COR-L47 (cell line): Measurements from ENCODE around the gene ATXN1L.
"Not testable (repeated sequence)": the region's sequence is repeated elsewhere in the genome, so short reads cannot be mapped to it uniquely, and the experiment has no call there.

Experiments used
- DNase-seq: peaks from one replicate; lab custom pipeline; 2025; lab: John Stamatoyannopoulos, UW

Gene ATXN1L

GRCh38 chr16:71894229-71894920 is 48.6 kb downstream of the ATXN1L start:
- peak; percentile 41 for DNase-seq

- DNase-seq: peak; percentile 98
These were observed 49.3 kb downstream of the ATXN1L start, which contains the start of gene IST1 for GRCh38 chr16:71894921-71895678. TSS of gene IST1 (plus strand) at chr16:71895531. CDS start at chr16:71915641, 20,110 bp downstream.

DNA sequence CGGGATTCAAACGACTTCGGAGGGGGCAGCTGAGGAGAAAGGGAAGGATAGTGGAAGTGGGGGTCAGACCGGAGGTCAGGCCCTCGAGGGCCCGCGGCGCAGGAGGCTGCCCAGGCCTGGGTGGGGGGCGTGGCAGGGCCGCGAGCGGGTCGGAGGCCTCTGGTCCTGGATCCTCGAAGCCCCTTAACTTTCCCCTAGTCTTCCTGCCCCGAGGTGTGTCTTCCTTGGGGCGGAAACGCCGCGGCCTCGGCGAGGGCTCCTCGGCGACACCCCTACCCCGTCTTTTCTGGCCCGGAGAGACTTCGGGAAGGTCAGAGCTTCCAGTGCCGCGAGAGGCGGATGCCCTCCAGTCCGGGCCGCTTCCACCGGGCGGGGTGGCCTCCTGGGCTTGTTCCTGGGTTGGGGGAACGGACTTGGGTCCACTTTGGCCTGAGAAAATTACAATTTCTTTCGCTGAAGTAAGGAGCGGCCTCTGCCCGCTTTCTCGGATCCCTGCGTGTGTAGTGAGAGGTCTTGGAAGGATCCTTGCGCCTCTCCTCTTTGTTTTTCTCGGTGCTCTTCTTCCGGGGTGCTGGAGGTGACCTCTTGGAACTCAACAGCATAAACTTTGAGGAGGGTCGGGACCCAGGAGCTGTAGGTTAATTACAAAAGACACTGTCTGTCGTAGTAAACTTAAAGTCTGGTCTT is 50.0 kb downstream of the ATXN1L start:
- no peak for DNase-seq

DNA sequence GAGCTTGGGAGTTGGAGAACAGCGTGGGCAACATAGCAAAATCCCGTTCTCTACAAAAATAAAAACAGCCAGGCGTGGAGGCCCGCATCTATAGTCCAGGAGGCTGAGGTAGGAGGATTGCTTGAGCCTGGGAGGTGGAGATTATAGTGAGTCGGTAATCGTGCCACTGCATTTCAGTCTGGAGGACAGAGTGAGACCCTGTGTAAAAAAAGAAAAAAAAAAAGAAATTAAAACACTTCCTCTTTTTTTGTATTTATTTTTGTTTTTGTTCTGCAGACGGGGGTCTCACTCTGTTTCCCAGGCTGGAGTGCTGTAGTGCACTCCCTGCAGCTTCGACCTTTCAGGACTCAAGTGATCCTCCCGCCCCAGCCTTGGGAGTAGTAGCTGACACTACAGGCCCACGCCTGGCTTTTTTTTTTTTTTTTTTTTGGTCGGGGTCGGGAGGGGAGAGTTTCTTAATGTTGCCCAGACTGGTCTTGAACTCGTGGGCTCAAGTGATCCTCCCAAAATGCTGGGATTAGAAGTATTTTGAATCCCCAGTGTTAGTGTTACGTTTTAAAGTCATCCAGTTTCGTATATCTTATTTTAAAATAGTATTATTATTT is 51.1 kb downstream of the ATXN1L start:
- DNase-seq: no peak

DNA sequence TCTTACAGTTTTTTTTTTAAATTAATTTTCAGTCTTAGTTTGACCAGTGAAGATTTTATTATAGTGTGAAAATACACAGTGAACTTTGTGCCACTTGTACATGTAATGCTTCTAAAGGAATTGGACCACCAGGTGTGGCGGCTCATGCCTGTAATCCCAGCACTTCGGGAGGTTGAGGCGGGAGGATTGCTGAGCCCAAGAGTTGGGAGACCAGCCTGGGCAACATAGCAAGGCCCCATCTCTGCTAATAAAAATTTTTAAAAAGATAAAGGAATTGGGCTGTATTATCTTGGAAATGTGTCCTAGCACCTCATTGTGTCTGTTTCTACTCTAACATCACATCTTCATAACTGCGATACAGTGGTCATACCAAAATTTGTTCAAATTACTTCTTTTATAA is 53.4 kb downstream of the ATXN1L start:
- no peak for DNase-seq

DNA sequence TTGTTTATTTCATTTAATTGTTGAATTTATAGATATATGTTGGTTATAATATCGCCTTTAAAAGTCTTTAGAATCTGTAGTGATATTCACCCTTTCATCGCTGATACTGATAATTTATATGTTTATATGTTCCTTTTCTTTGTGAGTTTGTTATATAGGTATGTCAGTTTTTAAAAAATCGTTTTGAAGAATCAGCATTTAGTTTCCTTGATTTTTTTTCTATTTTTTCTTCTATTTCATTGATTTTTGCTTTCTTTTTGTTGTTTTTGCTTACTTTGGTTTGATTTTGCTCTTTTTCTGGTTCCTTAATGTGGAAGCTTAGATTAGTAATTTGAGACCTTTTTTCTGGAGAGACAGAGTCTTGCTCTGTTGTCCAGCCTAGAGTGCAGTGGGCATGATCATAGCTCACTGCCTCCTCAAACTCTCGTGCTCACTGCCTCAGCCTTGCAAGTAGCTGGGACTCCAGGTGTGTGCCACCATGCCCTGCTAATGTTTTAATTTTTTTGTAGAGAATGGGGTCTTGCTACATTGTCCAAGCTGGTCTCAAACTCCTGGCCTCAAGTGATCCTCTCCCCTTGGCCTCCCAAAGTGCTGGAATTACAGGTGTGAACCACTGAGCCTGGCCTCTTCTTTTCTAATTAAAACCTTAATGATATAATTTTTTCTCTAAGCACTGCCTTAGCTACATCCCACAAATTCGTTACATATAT is 57.0 kb downstream of the ATXN1L start:
- DNase-seq: no peak

- DNase-seq: no peak
These were observed 57.8 kb downstream of the ATXN1L start for GRCh38 chr16:71903608-71904007.

DNA sequence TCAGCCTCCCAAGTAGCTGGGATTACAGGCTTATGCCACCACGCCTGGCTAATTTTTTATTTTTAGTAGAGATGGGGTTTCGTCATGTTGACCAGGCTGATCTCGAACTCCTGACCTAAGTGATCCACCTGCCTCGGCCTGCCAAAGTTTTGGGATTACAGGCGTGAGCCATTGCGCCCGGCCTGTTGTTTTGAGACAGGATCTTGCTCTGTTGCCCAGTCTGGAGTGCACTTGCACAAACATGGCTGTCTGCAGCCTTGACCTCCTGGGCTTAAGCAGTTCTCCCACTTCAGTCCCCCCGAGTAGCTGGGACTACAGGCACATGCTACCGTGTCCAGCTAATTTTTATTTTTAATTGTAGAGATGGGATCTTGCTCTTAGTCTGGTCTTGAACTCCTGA is 58.5 kb downstream of the ATXN1L start:
- DNase-seq: no peak

- not testable (repeated sequence) for DNase-seq
These were observed 60.0 kb downstream of the ATXN1L start for GRCh38 chr16:71905765-71906164.
